IMR-90 (cell line): ENCODE results near the gene ZCCHC14.

Source experiments
- CHD1 ChIP-seq: IDR thresholded peaks from 2 replicates; pipeline ENCODE4 v1.6.1; 2012; ENCODE audit warnings: low read depth, low read length, improper control_type of control experiment
- CTCF ChIP-seq: conservative IDR thresholded peaks from 2 replicates; pipeline ENCODE4 v1.5.1; 2012; ENCODE audit warnings: mild to moderate bottlenecking, low read depth, low read length, improper control_type of control experiment
- FOS ChIP-seq: fragments of 150-350 bp; IDR thresholded peaks from 2 replicates; pipeline ENCODE4 v1.6.1; 2016; ENCODE audit warnings: low read depth, low read length
- MAZ ChIP-seq: IDR thresholded peaks from 2 replicates; pipeline ENCODE4 v1.6.1; 2012; ENCODE audit warnings: low read depth, mild to moderate bottlenecking, low read length, improper control_type of control experiment, moderate library complexity, borderline replicate concordance
- POLR2A ChIP-seq: IDR thresholded peaks from 2 replicates; pipeline ENCODE4 v1.6.1; 2012; ENCODE audit warnings: mild to moderate bottlenecking, low read depth, low read length
- RCOR1 ChIP-seq: IDR thresholded peaks from 2 replicates; pipeline ENCODE4 v1.6.1; 2012; ENCODE audit warnings: mild to moderate bottlenecking, low read length, improper control_type of control experiment; ENCODE audit not compliant: insufficient replicate concordance
- RFX5 ChIP-seq: IDR thresholded peaks from 2 replicates; pipeline ENCODE4 v1.8.0; 2012; ENCODE audit warnings: low read depth, mild to moderate bottlenecking, low read length, moderate library complexity
- SMC3 ChIP-seq: fragments of 150-350 bp; IDR thresholded peaks from 2 replicates; pipeline ENCODE4 v1.6.1; 2016; ENCODE audit warnings: low read depth, mild to moderate bottlenecking, antibody characterized with exemption, low read length, moderate library complexity
- TF ChIP-seq, protein P1 (sequence below): fragments of 150-350 bp; IDR thresholded peaks from 2 replicates; pipeline ENCODE4 v1.6.1; 2016; ENCODE audit warnings: low read depth, mild to moderate bottlenecking, low read length, moderate library complexity, borderline replicate concordance

DNA sequence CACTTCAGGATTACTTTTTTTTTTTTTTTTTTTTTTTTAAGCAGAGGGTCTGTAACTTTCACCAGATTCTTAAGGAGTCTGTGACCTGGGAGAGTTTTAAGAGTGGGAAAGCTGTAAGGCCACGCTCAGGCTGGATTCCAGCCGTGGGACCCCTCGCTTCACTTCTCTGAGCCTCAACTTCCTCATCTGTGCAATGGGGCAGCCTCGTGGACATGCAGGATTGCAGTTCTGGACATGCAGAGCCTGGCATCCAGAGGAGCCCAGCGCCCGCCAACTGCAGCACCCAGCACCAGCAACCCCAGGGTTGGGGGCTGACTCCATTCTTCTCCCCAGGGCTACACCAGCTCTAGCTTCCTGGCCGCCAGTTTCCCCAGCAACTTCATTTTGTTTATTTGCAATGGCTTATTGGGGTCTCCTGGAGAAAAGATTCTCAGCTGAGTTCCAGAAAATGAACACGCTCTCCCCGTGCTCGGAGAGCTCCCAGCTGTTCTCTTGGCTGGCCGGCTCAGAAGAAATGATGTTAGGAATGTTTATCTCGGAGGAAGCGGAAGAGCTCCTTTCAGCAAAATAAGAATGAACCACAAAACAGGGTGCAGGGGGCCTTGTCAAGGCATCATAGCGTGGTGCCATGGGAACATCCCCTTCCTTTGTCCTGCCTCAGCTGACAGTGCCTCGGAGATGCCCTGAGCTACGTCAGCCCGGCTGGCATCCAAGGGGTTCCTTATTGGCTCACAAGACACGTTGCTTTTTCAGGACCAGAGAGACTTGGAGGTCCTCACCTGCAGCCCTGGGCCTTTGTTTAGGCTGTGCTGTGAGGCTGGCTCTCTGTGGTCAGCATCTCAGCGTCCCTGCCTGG is 22.9 kb upstream of the ZCCHC14 start:
- no peak for TF ChIP-seq CTCF
- no peak for TF ChIP-seq POLR2A
- TF ChIP-seq, protein P1, sequence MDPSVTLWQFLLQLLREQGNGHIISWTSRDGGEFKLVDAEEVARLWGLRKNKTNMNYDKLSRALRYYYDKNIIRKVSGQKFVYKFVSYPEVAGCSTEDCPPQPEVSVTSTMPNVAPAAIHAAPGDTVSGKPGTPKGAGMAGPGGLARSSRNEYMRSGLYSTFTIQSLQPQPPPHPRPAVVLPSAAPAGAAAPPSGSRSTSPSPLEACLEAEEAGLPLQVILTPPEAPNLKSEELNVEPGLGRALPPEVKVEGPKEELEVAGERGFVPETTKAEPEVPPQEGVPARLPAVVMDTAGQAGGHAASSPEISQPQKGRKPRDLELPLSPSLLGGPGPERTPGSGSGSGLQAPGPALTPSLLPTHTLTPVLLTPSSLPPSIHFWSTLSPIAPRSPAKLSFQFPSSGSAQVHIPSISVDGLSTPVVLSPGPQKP = no peak
- no peak for TF ChIP-seq FOS
- no peak for TF ChIP-seq RCOR1
- no peak for TF ChIP-seq RFX5
- TF ChIP-seq MAZ = no peak
- no peak for TF ChIP-seq SMC3
- TF ChIP-seq CHD1 = no peak
